NCI-H2081 treated with DMSO at 0.1 percent for 48 hours (cell line): ENCODE measurements around the gene BBLN.

Experiments used
- DNase-seq: peaks from one replicate; lab custom pipeline; 2025; lab: John Stamatoyannopoulos, UW

Gene BBLN

DNA sequence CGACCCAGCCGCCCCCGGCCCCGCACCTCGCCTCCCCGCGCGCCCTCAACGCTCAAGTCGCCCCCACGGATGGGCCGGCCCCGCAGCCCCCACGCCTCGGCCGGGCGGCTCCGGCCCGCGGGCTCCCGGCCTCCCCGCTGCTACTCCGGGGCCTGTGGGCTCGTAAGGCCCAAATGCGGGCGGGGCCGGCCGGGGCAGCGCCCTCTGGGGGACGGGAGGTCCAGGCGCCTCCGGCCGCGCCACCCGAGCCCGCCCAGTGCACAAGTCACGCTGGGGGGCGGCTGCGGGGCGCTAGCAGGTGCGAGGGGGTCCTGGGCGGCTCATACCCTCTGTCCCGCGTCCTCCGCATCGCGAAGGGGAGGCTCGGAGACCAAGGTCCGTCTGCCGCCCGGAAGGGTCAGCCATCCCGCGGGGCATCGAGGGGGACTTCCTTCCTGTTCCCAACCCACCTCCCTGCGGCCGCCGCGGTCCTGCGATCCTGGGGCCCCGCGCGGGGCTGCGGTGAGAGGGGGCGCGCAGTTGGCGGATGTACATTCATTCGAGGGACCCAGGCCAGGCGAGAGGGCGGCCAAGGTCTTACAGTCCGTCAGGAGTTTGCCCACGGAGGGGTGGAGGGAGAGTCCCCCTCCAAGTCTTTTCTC, 31.5 kb downstream of the BBLN start, which contains the start of gene CIZ1:
Gene CIZ1, minus strand, starts transcription at position 167 of the 641 bp plus-strand sequence. CDS start 715 bp downstream, outside the sequence.
- no peak for DNase-seq

DNA sequence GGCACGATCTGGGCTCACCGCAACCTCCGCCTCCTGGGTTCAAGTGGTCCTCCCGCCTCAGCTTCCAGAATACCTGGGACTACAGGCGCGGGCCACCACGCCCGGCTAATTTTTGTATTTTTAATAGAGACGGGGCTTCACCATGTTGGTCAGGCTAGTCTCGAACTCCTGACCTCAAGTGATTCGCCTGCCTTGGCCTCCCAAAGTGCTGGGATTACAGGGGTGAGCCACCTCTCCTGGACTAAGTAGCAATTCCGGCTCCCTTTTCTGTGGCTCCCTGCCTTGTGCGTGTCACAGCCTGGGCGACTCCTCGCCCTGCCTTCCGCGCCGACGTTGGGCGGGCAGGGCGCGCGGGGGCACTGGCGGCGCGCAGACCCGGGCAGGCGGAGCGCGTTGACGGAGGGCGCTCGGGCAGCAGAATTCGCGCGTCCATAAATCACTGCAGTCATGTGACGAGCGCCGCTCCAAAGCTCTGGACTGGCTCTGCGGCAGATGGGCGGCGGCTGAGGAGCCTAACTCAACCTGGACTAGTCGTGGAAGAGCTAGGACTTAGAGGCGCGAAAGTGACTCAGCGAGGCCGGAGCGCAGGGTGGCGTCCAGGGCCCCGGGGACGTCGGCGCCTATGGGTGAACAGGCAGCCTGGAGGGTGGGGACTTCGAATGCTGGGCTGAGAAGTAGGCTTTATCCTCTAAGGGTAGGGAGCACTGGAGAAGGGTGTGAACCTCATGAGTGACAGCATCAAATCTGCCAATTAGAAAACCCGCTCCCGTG, 32.7 kb downstream of the BBLN start:
- no peak for DNase-seq

DNA sequence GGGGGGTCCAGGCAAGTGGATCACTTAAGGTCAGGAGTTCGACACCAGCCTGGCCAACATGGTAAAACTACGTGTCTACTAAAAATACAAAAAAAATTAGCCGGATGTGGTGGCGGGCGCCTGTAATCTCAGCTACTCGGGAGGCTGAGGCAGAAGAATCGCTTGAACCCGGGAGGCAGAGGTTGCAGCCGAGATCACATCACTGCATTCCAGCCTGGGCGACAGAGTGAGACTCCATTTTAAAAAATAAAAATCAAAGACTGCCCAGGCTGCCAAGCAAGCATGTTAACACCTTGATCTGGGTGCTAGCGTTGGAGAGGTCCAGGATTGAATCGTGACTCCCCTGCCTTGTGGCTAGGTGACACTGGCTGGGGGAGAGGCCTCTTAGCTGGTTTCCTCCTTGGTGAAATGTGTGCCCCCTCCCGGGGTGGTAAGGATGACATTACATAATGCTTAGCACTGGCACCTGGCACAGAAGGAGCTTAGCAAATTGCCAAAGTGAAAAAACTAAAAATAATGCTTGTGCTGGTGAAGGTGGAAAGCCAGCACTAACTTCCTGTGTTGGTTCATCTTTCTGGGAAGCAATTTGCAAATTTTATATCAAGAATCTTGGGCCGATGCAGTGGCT, 33.5 kb downstream of the BBLN start:
- no peak for DNase-seq

DNA sequence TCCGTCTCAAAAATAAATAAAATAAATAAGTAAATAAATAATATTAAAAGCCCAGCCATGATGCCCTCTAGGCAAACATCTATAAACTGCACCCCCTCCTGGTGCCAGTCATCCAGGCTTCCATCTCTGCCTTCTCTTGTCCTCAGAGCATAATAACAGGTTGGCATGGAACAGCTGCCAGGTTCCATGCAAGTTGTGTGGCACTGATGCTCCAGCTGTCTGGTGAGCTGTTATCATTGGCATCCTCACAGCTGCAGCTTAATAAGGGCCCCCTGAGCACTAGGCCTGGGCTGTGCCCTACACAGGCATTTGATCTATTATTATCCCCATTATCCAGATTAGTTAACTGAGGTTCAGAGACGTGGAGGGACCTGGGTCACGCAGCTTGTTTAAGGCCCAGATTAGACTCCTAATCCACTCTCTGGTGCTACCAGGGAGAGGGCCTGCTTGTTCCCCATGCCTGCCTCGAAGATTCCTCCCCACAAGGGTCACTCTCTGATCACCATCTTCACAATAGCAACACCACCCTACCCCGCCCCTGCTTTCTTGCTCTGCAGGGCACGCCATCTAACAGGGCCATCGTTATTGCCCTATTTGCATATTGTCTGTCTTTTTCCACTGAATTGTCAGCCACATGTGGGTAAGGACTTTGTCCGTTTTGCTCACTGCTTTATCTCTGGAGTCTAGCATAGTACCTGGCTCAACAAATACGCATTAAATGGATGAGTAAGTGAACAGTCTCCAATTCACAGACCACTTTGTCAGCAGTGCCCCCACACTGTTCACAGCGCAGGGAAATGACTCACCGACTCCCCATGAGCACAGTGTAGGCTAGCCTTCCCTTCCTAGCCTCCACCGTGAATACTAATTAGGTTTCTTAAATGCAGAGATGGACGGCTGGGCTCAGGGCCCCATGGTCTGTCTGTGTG, 41.6 kb downstream of the BBLN start:
- DNase-seq, result no peak

DNA sequence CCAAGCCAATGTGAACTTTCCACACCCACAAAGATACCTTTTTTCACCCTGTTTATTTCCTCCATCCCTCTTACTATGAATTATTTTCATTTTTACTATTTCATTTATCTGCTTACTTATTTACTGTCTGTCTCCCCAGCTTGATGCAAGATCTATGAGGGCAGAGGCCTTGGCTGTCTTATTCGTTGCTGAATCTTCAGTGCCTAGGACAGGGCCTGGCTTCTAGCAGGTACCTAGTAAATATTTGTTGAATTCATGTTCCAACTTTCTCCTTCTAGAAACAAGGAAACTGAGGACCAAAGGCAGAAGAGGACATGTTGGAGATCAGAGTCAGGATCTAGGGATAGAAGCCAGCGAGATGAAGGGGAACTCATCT, 42.6 kb downstream of the BBLN start:
- no peak for DNase-seq

DNA sequence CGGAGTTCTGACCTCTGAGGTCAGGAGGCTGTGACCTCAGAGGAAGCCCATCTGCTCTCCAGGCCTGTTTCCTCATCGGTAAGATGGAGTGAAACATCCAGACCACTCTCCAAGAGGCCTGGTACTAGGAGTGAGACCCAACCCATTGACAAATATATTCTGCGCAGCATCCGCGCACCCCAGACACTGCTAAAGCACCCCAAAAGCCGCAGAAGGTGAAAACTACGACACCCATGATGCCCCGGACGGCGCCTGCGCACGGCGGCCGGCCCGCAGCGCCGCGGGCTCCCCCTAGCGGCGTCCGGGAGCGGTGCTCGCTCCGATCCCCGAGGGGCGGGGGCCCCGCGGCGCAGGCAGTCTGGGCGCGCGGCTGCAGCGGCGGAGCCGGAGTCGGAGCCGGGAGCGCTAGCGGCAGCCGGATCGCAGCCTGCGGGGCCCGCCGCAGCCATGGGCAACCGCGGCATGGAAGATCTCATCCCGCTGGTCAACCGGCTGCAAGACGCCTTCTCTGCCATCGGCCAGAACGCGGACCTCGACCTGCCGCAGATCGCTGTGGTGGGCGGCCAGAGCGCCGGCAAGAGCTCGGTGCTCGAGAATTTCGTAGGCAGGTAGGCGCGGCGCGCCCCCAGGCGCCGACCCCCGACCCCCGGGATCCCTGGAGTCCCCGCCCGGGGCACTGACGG, 43.1 kb downstream of the BBLN start, which contains the start of gene DNM1:
Gene DNM1, plus strand, starts transcription at position 356 of the 683 bp plus-strand sequence. Its CDS starts 92 bp downstream, at position 448.
- no peak for DNase-seq

DNA sequence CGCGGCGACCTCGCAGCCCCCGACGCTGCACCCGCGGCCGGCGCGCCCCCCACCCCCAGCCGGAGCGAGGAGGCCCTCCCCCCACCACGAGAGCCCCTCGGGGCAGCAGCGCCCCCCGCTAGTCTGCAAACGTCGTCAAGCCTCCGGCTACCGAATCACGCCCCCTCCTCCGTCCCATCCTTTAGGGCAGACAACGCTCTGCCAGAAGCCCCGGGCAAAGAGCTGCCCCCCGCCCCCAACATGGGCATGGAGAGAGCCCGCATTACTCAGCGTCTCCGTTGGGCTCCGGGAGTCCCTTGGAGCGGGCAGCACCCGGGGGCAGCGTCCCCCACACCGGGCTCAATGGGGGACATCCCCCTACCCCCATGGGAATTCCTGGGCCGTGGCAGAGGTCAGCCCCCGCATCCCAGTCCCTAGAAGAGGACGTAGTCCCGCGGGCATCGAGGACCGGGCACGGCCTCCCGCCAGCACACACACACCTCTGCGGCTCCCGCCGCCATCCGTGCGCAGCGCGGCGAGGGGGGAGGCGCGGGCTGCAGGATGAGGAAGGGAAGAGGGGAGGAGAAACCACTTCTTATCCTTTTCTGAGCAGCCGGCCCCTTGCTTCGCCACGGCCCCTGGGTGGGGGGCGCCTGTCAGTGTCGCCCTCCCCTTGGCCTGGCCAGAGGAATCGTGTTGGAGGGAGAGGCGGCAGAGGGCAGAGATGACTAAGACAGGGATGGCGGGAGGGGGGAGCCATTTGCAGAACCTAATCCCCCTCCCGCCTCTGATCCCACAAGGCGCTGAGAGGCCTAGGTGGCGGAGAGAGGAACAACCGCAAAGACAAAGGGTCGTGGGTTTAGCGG, 43.9 kb downstream of the BBLN start:
- no peak for DNase-seq

DNA sequence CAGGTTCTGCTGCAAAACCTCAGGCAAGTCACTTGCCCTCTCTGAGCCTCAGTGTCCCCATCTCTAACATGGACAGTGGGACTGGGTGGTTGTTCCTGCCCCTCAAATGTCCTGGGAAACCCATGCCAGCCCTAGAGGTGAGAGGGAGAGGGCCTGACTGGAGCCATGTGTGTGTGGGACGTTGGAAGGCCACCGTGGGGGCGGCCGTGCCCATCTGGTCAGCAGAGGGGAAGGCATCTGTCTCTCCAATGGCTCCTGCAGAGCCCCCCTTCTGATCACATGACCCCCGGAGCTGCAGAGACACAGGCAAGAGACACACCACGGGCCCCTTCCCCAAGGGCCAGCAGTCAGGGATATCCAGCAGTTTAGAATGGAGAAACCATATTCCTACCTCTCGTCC, 44.8 kb downstream of the BBLN start:
- no peak for DNase-seq

DNA sequence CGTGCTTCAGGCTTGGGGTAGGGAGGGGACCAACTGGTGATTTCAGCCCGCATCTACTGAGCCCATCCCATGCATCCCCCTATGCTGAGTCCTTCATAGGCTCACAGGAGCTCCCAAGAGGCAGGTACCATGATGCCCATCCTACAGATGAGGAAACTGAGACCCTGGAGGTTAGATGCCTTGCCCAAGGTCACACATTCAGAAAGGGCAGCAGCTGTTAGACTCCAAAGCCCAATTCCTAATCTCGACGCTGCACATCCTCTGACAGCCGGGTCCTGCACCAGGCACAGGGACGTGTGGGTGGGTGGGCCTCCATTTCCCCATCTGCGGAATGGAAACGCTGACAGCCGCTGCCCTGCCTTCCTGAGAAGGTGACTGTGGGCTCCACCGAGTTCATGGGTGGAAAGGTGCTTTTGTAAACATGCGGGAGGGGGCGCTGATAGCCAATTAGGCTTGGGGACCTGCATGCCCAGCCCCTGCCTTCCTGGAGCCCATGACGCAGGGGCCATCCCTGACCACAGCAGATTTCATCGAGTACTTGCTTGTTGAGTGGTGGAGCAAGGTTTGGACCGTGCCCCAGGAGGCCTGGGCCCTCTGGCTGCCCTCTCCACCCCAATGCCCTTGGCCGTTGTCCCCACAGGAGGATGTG, 45.4 kb downstream of the BBLN start:
- DNase-seq, result no peak

DNA sequence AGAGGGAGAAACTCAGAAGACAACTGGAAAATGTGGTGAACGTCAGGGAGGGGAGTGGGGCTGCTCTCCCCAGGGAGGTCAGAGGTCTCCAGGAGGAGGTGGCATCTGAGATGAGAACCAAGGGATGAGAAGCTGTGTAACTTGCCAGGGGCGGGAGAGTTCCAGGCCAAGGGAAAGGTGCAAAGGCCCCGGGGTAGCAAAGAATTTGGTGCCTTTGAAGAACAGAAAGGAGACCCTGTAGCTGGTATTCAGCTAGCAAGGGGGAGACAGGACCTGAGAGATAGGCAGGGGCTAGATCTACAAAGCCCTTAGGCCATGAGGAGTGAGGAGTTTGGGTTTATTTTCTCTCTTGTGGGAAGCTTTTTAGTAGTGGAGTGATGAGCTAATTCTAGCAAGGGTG, 46.4 kb downstream of the BBLN start:
- DNase-seq, result no peak

DNA sequence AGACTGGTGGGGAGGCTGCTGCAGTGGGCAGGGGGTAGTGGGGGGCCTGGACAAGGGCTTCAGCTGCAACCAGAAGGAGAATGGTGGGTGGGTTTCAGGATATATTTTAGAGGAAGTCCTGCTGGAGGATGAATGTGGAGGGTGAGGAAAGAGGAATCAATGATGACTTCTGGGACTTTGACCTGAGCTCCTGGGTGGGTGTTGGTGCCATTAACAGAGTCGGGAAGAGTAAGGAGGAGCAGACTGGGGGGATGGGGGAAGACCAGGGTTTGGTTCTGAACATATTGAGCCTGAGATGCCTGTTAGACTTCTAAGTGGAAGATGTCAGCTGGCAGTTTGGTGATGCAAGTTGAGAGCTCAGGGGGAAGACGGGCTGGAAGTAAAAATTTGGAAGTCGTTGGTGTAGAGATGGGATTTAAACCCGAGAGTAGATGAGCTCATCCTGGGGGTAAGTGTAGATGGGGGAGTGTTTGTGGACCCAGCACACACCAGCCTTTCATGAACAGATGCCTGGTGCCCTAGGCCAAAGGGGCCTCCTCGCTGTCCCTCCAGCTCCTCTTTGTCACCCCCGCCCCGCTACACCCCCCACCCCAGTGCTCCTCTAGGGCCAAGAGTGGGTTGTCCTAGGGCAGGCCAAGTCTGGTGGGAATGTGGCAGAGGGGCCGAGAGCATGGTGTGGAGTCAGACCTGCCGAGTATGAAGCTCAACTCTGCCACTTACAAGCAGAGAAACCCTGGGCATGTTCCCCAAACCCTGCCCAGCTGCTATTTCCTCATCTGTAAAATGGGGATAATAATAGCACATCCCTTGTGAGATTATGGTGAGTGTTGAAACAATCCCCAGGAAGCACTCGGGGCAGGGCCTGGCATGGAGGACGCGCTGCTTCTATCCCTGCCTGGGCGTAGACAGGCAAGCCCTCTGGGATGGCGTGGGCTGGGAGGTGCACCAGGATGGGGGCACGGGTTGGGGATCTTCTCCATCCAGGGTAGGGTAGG, 47.1 kb downstream of the BBLN start:
- DNase-seq, result no peak

DNA sequence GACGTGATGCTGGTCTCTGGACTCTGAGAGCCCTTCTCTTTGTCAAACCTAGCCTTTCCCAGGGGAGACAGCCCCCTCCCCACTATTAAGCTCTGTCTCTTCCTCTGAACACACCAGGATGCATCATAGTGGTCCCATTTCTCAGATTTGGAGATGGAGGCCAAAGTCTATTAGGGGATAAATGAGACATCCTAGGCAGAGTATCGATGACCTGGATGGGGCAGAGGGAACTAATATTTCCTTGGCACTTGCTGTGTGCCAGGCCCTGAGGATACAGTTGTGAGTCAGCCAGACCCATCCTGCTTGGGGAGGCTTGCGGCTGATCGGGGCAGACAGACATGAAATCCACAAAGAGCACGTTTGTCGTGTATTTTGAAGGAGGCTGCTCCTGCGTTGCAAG, 48.3 kb downstream of the BBLN start:
- no peak for DNase-seq

DNA sequence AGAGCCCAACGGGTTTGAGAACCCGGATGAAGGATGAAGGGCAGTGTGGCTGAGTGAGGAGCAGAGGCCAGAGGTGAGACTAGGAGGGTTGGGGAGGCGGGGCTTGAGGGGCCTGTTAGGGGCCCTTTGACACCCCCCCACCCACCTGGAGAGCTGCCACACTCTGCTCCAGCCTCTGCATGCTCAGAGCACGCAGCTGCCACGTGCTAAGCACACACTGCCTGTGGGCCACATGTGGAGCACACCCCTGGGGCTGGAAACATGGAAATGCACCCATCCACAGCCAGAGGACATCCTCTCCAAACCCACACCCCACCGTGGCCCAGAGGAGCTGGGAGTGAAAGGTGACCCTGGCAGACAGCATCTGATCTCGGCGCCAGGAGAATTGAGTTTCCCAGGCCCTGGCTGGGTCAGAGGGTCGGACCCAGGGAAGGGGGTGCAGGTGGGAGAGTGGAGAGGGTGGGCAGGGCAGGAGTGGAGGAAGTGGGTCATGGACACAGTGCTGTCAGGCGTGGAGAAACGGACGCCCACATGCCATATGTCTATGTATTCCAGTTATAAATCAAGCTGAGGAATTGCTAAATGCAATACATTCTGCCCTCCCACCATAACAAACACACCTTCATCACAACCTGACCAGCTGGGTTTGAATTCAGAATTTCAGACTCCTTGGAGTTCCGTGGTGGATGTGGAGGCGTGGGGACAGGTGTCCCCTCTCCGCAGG, 49.0 kb downstream of the BBLN start:
- no peak for DNase-seq

DNA sequence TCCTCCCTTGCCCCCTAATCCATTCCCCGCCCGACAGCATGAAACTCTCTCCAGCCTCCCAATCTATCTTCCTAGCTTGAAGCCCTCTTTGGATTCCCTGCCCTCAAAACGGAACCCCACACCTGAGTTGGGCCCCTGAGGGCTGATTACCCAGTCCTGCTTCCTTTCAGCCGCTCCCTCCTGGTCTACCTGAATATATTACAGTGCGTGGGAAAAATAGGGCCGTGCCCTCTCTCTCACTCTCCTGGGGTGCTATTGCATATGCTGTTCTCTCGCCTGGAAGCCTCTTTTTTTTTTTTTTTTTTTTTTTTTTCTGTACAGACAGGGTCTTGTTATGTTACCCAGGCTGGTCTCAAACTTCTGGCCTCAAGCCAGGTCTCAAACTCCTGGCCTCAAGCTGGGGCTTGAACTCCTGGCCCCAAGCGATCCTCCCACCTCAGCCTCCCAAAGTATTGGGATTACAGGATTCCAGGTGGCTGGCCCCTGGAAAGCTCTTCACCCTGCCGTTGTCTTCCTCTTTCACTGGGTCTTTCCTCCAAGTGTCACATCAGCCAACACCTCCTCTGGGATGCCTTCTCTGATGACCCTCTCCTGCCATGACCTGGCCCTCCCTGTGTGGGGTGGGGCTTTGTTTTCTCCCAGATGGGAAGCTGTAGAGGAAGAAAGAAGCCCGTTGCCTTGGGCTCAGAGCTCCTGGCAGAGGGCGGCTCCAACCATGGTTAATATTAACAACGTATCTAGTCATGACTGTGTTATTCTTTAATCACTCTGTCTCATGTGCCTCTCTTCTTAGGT, 51.3 kb downstream of the BBLN start:
- DNase-seq, result no peak

DNA sequence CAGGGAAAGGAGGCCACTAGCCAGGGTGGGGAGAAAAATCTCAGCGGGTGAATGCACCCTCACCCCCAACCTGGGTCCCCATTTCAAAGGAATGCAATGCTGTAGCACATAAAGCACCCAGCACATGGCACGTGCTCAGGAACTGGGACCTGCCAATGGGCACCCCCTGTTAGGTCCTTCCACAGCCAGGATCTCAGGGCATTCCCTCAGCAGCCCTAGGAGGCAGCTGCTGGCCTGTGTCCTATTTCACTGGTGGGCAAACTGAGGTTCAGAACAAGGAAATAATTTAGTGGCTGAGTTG, 51.9 kb downstream of the BBLN start:
- DNase-seq, result no peak
